GM12874 (cell line): ENCODE data around the gene GGT1.

Experiments
- TF ChIP-seq, protein P1 (sequence below): IDR thresholded peaks from 2 replicates; pipeline ENCODE4 v1.5.1; 2011; ENCODE audit warnings: low read depth, mild to moderate bottlenecking, control low read depth, low read length, moderate library complexity; ENCODE audit not compliant: insufficient read depth

Gene GGT1

DNA sequence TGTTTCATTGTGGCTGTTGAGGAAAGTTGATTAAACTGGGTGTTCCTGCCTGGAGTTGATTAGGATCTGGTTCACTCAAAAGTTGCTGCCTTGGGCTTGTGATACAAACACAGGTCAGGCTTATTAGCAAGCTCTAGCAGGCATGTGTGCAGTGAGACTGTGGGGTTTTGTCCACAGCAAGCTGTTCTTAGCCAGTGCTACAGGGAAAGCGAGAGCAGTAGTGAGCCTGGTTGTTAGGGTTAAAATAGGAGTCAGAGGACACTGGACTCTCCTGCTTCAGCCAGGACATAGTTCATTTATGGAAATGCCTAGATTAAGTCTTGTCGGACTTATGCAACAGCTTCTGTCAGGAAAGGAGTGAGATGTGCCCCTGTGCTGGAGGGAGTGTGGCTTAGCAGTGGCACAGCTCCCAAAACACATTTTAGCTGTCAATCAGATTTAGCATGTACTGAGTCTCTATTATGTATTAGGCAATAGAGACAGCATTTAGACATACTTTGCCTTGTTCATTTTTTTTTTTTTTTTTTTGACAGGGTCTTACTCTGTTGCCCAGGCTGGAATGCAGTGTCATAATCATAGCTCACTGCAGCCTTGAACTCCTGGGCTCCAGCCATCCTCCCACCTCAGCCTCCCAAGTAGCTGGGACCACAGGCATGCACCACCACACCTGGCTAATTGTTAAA is 38.5 kb upstream of the GGT1 start:
- TF ChIP-seq, protein P1, sequence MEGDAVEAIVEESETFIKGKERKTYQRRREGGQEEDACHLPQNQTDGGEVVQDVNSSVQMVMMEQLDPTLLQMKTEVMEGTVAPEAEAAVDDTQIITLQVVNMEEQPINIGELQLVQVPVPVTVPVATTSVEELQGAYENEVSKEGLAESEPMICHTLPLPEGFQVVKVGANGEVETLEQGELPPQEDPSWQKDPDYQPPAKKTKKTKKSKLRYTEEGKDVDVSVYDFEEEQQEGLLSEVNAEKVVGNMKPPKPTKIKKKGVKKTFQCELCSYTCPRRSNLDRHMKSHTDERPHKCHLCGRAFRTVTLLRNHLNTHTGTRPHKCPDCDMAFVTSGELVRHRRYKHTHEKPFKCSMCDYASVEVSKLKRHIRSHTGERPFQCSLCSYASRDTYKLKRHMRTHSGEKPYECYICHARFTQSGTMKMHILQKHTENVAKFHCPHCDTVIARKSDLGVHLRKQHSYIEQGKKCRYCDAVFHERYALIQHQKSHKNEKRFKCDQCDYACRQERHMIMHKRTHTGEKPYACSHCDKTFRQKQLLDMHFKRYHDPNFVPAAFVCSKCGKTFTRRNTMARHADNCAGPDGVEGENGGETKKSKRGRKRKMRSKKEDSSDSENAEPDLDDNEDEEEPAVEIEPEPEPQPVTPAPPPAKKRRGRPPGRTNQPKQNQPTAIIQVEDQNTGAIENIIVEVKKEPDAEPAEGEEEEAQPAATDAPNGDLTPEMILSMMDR, result no peak

GRCh38 chr22:24565077-24565476 is 37.9 kb upstream of the GGT1 start:
- TF ChIP-seq, protein P1, result no peak

DNA sequence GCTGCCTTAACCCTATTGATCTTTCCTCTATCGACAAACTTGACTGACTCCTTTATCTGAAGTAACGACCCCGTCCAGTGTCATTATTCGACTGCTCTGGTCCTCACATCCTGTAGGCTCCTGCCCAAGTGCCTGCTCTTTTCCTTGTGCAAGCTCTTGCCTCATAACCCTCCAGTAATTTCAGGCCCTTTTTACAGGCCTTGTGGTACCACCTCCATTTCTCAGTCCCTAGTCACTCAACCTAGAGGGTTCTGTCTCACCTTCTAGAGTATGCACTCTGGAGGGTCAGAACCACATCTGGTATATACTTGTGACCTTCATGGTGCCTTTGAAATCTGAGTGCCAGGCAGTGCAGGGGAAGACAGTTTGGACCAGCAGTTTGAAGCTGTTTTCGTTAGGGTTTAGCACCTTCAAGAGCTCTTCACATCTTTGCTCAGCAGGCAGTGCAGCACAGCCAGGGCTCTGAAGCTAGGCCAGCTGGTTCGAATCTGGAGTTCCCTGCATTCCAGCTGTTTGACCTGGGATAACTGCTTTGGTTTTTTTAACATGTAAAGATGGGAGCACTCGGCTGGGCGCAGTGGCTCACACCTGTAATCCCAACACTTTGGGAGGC is 36.0 kb upstream of the GGT1 start:
- TF ChIP-seq, protein P1, result no peak

- TF ChIP-seq, protein P1, result no peak
Measured at GRCh38 chr22:24567668-24568067, 35.3 kb upstream of the GGT1 start.

GRCh38 chr22:24571266-24571665 is 31.7 kb upstream of the GGT1 start:
- TF ChIP-seq, protein P1, result no peak

GRCh38 chr22:24576778-24577177 is 26.2 kb upstream of the GGT1 start:
- TF ChIP-seq, protein P1, result no peak

DNA sequence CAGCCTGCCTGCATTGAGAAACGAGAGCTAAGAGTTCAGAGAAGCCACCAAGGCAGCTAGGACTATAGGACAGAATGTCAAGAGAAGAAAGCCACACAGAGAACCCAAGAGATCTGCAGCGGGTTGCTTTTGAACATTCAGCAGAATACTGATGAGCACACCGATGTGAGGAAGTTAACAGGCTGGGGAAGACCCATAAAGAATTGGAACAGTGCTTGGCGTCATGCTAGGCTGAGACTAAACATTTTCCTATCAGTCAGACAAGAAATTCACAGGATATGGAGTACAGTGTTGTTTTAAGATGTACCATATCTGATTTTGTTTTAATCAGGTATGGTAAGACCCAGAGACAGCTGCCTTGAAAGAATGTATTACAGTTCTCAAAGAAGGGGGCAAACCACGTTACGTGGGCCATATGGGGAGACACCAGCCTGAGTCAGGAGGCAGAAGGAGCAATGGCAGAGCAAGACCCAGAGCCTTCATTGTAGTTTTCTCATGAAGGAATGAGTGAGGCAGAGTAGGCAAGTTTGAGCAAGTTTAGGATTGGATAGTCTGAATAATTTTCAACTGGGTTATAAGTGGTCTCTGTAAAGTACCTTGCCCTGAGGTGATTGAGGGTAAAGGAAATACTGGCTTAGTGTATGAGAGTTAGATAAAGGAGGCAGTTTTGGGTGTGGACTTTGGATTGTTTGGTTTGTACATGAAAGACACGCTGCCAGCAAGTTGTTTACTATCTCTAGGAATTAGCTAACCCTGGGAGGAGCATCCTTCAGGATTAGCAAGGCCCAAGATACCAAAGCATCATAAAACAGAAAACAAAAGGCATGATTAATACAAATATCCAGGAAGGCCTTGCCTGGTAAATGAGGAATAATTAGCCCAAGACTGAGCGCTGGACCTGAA is 24.4 kb upstream of the GGT1 start:
- TF ChIP-seq, protein P1, result no peak
